ENCODE data around the gene SKI. TPM values are rescaled to one million over a fixed set of nuclear protein-coding genes. Genes with fewer than 3 reads are reported as not detected.

Gene SKI
- total RNA-seq, 1 experiment from 2014 or later = 89.5 TPM

DNA sequence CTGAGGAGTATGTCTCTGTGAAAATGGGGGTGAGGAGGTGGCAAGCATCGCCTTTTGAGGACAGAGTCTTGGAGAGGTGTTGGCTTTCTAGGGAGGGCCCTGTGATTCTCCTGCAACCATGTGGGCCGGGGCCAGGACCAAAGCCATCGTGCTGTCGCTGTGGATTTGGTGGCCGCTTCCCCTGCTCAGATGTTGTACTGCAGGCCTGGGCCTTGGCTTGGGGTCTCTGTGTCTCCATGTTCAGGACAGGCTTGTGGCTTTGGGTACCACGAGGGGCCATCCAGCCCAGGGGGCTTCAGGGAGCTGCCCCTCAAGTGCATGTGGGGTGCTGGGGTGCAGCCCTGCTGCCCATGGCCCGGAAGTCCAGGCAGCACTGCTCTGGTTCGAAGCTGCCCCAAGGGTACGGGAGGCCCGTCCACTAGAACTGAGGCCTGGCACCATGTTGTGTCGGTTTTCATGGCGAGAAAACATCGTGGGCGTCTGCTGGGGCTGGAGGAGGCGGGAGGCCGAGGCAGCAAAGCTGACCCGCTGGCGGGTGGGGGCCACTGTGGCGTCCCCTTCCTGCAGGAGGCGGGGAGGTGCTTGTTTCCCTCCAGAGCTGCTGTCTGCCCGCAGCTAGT lies 55.4 kb downstream of the SKI start:
- no peak overlapping the region for H3K27ac ChIP-seq (ENCODE audit: insufficient read length, low read depth, low read length)
- no peak overlapping the region for H2BK20ac ChIP-seq (ENCODE audit: low read depth, low read length, poor library complexity, severe bottlenecking)
- H3K27me3 ChIP-seq (ENCODE audit: insufficient read depth, low read length) = no peaks in the 10 kb centered on the region
- no peak overlapping the region for H3T11ph ChIP-seq (ENCODE audit: low read length)
- H2BK5ac ChIP-seq (ENCODE audit: insufficient read length, low read length) = no peak overlapping the region
- H3K14ac ChIP-seq (ENCODE audit: insufficient read depth, low read length) = no peak overlapping the region; the same call in 1 of the 2 replicates
- no peak overlapping the region for H3K56ac ChIP-seq (ENCODE audit: insufficient read length, low read depth, low read length)
- H3K18ac ChIP-seq (ENCODE audit: insufficient read length, low read depth, low read length) = no peak overlapping the region
- Mint-ChIP-seq H3K9me3 (peaks cover 3 to 4% of the 10 kb centered on the region in 2 experiments; a peak in 4 of 5 replicates), H3K36me3 (ENCODE audit: insufficient read depth in 1 of 3, low read depth in 3 of 3) (peaks cover 6 to 13% (median 9%) of the 10 kb centered on the region in 3 experiments; a peak in 5 of 7 replicates), H3K27me3 (ENCODE audit: low read depth) (no peaks in the 10 kb centered on the region), H3K4me1 (peaks cover 15 to 21% of the 10 kb centered on the region in 2 experiments), H3K4me3 (no peak overlapping the region), H3K27ac (peak overlapping the region in 1 of 3 experiments; percentile 86; a peak in 4 of 7 replicates)
- no peaks in the 10 kb centered on the region for H3K9me3 ChIP-seq (ENCODE audit: control insufficient read depth, low read depth, low read length)
- no peak overlapping the region for H4K91ac ChIP-seq (ENCODE audit: insufficient read length, low read depth, low read length)
- peaks cover 2% of the 10 kb centered on the region for H3K79me1 ChIP-seq (ENCODE audit: insufficient read depth, low read depth, low read length, poor library complexity, severe bottlenecking)
- no CpG with 5 or more reads among the region's 21 CpGs for WGBS (ENCODE audit: extremely low coverage, insufficient read length, low lambda C conversion rate)
- H2AK5ac ChIP-seq (ENCODE audit: insufficient read length, low read length) = no peak overlapping the region
- H3K79me2 ChIP-seq (ENCODE audit: insufficient read depth, low read length) = peaks cover 12% of the 10 kb centered on the region; the same call in 1 of the 2 replicates
- no peak overlapping the region for H3K23ac ChIP-seq (ENCODE audit: insufficient read length, low read depth, low read length)
- H3K4me1 ChIP-seq (ENCODE audit: insufficient read depth, low read length) = no peaks in the 10 kb centered on the region; the same call in 1 of the 2 replicates
- H2AFZ ChIP-seq (ENCODE audit: low read length) = no peak overlapping the region
- H3K4me2 ChIP-seq (ENCODE audit: insufficient read depth, insufficient read length, low read length) = no peak overlapping the region
- no peak overlapping the region for H4K8ac ChIP-seq (replicated peaks; ENCODE audit: insufficient read length, low read depth, low read length)
- no peak for DNase-seq
- H2BK120ac ChIP-seq (ENCODE audit: low read depth, low read length, poor library complexity, severe bottlenecking) = no peak overlapping the region
- no peaks in the 10 kb centered on the region for H4K20me1 ChIP-seq (ENCODE audit: control insufficient read depth, insufficient read depth, insufficient read length)
- no peak overlapping the region for H2BK15ac ChIP-seq (ENCODE audit: low read depth, low read length)
- H2BK12ac ChIP-seq (ENCODE audit: insufficient read length, low read depth, low read length) = no peak overlapping the region
- no peak overlapping the region; the same call in 1 of the 2 replicates for H3K4ac ChIP-seq (ENCODE audit: low read depth, low read length)
- H3K23me2 ChIP-seq (ENCODE audit: insufficient read length, low read depth, low read length, poor library complexity, severe bottlenecking) = no peaks in the 10 kb centered on the region
- H4K5ac ChIP-seq (ENCODE audit: insufficient read length, low read depth, low read length) = no peak overlapping the region
- H3K9ac ChIP-seq (ENCODE audit: extremely low read depth, insufficient read length, low read length) = no peak overlapping the region
- TF ChIP-seq, protein P1, sequence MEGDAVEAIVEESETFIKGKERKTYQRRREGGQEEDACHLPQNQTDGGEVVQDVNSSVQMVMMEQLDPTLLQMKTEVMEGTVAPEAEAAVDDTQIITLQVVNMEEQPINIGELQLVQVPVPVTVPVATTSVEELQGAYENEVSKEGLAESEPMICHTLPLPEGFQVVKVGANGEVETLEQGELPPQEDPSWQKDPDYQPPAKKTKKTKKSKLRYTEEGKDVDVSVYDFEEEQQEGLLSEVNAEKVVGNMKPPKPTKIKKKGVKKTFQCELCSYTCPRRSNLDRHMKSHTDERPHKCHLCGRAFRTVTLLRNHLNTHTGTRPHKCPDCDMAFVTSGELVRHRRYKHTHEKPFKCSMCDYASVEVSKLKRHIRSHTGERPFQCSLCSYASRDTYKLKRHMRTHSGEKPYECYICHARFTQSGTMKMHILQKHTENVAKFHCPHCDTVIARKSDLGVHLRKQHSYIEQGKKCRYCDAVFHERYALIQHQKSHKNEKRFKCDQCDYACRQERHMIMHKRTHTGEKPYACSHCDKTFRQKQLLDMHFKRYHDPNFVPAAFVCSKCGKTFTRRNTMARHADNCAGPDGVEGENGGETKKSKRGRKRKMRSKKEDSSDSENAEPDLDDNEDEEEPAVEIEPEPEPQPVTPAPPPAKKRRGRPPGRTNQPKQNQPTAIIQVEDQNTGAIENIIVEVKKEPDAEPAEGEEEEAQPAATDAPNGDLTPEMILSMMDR (conservative IDR thresholded peaks at IDR 0.05) = no peak
